Thyroid gland (tissue), 4 donors: ENCODE data around the gene KCNF1. TPM values are rescaled to one million over a fixed set of nuclear protein-coding genes. Genes with fewer than 3 reads are reported as not detected.

Experiments
- DNase-seq, 2 donors: peaks; one replicate each; pipeline ENCODE4 v3.0.0-alpha.2; 2019
- H3K27ac ChIP-seq, 3 donors: fragments of 200-600 bp; sonication (generic); 1 replicate in 2 of 3; 2 replicates in 1 of 3; pipeline ENCODE4 v1.5.1; 2016 to 2019; ENCODE audit warnings: mild to moderate bottlenecking in 1 of 3, moderate library complexity in 1 of 3
- H3K27me3 ChIP-seq: fragments of 200-600 bp; sonication (generic); one replicate; pipeline ENCODE4 v1.5.1; 2019
- H3K36me3 ChIP-seq, 2 donors: fragments of 200-600 bp; sonication (generic); one replicate each; pipeline ENCODE4 v1.5.1; 2016 to 2019
- H3K4me1 ChIP-seq, 2 donors: fragments of 200-600 bp; sonication (generic); one replicate each; pipeline ENCODE4 v1.5.1; 2017 to 2019
- H3K4me3 ChIP-seq, 3 donors: fragments of 200-600 bp; sonication (generic); replicated peaks in 1 of 3; 1 replicate in 2 of 3; 2 replicates in 1 of 3; pipeline ENCODE4 v1.5.1; 2016; ENCODE audit warnings: mild to moderate bottlenecking in 1 of 3
- H3K9me3 ChIP-seq: fragments of 200-600 bp; sonication (generic); one replicate; pipeline ENCODE4 v1.5.1; 2017
- POLR2A ChIP-seq, 2 donors: fragments of 450-650 bp; IDR thresholded peaks; one replicate each; pipeline ENCODE4 v1.6.1; 2017; ENCODE audit warnings: antibody characterized with exemption in 2 of 2, mild to moderate bottlenecking in 2 of 2, moderate library complexity in 1 of 2
- WGBS, 2 donors: methylation state at CpG; one replicate each; pipeline ENCODE4 v1.1.5; 2017; 5-methylcytosine and 5-hydroxymethylcytosine counted together
- intact Hi-C: fragments of 100-400 bp; cut with DNase I; formaldehyde crosslinking; loops from one replicate; pipeline ENCODE4 v1.15.1; 2023
- total RNA-seq, 4 donors: library from RNA; depleted of rRNA; stranded (reverse); fragments of >200 nt; gene quantifications; one replicate each; pipeline ENCODE4 v1.2.3, GENCODE V29; 2016
- TF ChIP-seq, protein P1 (sequence below), 6 experiments: fragments of 200-600 bp in 3 of 6; fragments of 450-650 bp in 3 of 6; sonication (generic) in 3 of 6; IDR thresholded peaks; one replicate each; pipeline ENCODE4 v1.5.1; 2016 to 2019; ENCODE audit warnings: antibody characterized with exemption in 6 of 6, mild to moderate bottlenecking in 2 of 6, inconsistent platforms in 1 of 6, moderate library complexity in 1 of 6

KCNF1 gene
- total RNA-seq, 4 donors from 2014 or later, result not detected

DNA sequence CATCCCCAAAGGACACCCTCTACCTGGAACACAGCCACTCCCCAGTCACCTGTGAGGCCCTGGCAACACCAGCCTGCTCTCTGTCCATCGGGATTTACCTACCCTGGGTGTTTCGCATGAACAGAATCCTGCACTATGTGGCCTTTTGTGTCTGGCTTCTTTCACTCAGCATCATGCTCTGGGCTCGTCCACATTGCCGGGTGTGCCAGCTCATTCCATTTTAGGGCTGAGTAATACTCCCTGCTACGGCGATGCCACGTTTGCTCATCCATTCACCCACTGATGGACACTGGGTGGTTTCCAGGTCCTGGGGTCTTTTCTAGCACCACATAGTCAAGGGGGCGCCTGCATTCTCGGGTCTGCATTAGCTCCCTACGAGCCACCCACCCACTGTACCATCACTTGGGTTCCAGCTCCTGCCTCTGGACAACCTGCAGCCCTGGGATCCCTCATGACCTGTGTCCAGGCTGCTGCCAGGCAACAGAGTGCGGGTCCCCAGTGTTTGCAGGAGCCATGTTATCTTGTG, 22.0 kb downstream of the KCNF1 start:
- intact Hi-C loops, result no loop called here
- TF ChIP-seq, protein P1, sequence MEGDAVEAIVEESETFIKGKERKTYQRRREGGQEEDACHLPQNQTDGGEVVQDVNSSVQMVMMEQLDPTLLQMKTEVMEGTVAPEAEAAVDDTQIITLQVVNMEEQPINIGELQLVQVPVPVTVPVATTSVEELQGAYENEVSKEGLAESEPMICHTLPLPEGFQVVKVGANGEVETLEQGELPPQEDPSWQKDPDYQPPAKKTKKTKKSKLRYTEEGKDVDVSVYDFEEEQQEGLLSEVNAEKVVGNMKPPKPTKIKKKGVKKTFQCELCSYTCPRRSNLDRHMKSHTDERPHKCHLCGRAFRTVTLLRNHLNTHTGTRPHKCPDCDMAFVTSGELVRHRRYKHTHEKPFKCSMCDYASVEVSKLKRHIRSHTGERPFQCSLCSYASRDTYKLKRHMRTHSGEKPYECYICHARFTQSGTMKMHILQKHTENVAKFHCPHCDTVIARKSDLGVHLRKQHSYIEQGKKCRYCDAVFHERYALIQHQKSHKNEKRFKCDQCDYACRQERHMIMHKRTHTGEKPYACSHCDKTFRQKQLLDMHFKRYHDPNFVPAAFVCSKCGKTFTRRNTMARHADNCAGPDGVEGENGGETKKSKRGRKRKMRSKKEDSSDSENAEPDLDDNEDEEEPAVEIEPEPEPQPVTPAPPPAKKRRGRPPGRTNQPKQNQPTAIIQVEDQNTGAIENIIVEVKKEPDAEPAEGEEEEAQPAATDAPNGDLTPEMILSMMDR (IDR thresholded peaks at IDR 0.05), result no peak
- no peak for TF ChIP-seq POLR2A (IDR thresholded peaks at IDR 0.05)

DNA sequence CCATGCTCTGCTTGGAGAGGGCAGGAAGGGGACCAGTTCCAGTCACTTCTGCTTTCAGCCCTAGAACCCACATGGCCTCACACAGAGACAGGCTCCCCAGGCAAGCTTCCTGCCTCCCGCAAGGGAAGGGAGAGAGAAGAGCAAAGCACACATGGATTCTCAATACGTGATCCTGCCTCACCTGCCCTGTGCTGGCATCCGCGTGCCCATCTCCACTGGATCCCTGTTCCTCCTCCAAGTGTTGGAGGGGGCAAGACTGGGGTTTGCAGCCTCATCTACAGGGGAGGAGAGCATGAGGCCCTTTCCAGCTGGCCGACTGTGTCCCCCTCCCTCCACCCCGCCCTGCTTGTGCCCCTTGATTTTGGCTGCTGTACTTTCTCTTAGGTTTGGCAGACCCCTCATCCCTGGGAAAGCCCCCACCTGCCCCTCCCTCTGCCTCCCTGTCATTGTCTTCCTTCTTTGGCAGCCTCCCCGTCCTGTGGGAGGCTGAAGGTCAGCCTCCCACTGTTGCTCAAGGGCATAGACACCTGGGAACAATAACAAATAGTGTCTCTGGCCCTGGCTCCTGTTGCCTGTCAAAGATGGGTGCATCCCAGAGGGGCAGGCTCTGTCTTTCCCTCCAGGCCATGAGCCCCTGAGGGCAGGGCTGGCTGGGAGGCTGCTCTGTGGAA, 22.7 kb downstream of the KCNF1 start:
- Histone ChIP-seq H3K4me1 (no peaks in the 10 kb centered on the region), H3K36me3 (no peaks in the 10 kb centered on the region), H3K4me3 (no peak overlapping the region), H3K27me3 (no peaks in the 10 kb centered on the region), H3K9me3 (no peaks in the 10 kb centered on the region), H3K27ac (no peak overlapping the region)
- intact Hi-C loops, result no loop called here
- 80 to 88% methylated on average over 6 to 7 of the region's 7 CpGs for WGBS, 2 donors
- TF ChIP-seq POLR2A (IDR thresholded peaks at IDR 0.05), result no peak
- TF ChIP-seq, protein P1 (IDR thresholded peaks at IDR 0.05), result no peak
- no peak for DNase-seq

More for the DNA sequence above, 22.0 kb downstream of the KCNF1 start:
- Histone ChIP-seq H3K4me1 (no peaks in the 10 kb centered on the region), H3K36me3 (no peaks in the 10 kb centered on the region), H3K4me3 (no peak overlapping the region), H3K27ac (no peak overlapping the region), H3K9me3 (no peaks in the 10 kb centered on the region), H3K27me3 (no peaks in the 10 kb centered on the region)
- WGBS, 2 donors, result 94 to 96% methylated on average over 11 of the region's 11 CpGs
- no peak for DNase-seq

DNA sequence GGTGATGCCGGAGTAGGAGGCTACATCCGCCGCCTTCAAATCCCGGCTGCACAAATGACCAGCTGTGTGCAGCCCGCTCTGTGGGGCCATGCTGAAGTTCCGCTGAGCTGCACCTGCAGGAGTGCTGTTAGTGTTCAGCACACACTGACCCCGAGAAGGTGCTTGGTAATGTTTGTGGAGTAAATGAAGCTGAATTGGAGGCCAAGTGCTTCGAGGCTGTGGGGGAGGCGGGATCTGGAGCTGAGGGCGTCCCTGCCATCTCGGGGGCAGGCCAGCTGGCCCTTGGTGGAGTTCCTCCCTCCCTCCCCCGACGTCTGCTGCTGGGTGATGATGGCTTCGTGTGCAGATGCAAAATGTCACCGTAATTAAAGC, 23.2 kb downstream of the KCNF1 start:
- no peak for DNase-seq
- Histone ChIP-seq H3K27ac (no peak overlapping the region), H3K9me3 (no peaks in the 10 kb centered on the region), H3K27me3 (no peaks in the 10 kb centered on the region), H3K4me1 (no peaks in the 10 kb centered on the region), H3K36me3 (no peaks in the 10 kb centered on the region), H3K4me3 (no peak overlapping the region)
- 56 to 58% methylated on average over 15 of the region's 15 CpGs for WGBS, 2 donors
- TF ChIP-seq, protein P1 (IDR thresholded peaks at IDR 0.05), result no peak
- no peak for TF ChIP-seq POLR2A (IDR thresholded peaks at IDR 0.05)
- intact Hi-C loops, result no loop called here

DNA sequence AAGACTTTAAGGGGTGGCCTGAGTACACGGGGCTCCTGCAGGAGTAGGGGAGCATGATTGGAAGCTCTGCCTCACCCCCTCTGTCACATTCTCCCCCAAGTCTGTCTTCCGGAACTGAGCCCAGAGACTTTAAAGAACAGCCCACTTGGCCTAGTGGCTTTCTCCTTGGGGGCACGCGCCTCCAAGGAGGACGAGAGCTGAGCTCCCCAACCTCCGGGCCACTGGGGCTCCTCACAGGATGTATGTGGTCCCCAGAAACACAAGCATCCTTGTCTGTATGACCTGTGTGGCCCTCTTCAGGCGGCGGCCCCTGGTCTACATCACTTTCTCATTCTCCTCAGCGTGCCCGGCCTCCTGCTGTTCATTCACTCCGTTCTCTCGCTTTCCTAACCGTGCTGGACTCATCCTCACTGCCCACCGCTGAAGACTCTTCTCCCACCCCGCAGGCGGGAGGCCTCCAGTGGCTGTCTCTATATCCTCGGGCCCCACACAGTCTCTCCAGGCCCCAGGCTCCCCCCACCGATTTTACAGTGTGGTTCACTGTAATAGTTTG, 23.7 kb downstream of the KCNF1 start:
- no peak for DNase-seq
- Histone ChIP-seq H3K36me3 (no peaks in the 10 kb centered on the region), H3K27me3 (no peaks in the 10 kb centered on the region), H3K4me1 (no peaks in the 10 kb centered on the region), H3K27ac (no peak overlapping the region), H3K4me3 (no peak overlapping the region), H3K9me3 (no peaks in the 10 kb centered on the region)
- WGBS, 2 donors, result 89 to 90% methylated on average over 18 of the region's 18 CpGs
- TF ChIP-seq, protein P1 (IDR thresholded peaks at IDR 0.05), result no peak
- TF ChIP-seq POLR2A (IDR thresholded peaks at IDR 0.05), result no peak
- intact Hi-C loops, result no loop called here
